ENCODE measurements around the gene ATP10A.

Gene ATP10A

DNA sequence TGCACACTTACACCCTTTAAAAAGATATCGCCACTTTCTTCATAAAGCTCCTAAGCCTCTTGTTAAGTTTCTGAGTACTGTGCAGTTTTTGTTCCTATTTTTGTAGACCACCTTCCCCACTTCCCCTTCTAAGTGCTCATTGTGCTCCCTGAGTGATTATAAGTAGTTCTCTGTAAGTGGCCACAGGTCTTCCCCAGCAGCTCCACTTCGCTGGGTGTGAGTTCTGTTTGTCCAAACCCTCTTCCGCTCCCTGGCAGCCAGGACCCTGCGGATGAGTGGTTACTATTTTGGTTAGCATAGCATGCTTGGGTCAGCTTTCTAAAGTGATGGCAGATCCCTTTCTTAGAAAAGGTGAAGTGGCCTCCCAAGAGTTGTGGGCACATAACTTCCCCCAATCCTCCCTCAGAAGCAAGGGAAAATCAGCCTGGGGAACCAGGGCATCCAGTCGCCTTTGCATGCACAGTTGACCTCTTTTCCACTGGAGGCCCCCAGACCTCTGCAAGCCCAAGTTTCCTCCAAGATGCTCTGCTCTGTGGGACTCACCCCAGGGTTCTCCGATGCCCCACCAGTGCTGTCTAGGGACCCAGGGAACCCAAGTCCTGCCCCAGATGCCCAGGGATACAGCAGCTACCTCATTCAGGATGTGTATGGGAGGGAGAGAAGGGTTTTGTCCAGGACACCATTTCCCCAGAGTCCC is 69.6 kb downstream of the ATP10A start:
- DNase-seq (ENCODE audit: low read depth in 2 of 2), result no peak

DNA sequence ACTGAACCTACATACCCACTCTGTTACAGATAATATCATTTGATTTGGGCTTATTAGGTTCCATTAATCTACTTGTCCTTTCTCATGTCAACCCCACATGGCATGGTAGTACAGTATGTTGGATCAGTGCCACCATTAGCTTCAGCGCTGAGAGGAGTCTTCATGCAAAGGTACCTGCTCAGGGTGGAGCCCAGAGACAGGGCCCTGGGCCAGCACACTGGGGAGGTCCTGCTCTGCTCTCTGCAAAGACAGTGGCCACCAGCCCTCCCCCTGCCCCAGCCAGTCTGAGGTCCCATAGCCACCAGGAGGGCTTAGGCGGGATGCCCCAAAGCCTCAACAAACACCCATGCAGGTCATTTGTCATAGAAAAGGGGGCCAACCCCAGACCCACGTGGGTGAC is 71.0 kb downstream of the ATP10A start:
- DNase-seq (ENCODE audit: low read depth in 2 of 2), result no peak

DNA sequence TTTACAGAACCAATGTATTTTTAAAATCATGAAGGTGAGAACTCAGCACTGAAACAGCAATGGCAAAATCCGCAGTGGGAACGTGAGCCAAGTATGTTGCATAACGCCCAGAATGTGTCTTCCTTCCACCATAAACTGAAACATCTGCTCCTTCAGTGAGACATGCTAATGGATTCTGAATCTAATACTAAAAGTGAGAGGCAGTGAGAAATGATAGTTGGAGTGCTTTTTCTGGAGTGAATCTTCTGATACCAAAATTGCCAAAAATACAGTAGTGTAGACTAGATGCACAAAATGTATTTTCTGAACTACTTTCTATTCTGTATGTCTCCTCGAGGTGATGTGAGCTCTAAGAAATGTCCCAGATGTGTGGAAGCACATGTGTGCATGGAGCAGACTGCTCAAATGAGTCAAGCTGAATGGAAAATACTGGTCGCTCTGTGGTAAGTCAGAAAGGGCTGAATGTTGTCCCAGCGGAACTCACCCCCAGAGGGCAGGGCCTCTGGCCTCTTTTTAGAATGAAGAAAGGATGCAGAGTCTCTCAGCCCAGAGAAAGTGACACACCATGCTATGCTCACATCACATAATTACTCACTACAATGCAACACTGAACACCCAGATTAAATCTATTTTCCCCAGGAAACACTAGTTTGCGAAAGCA is 73.0 kb downstream of the ATP10A start:
- no peak for DNase-seq (ENCODE audit: low read depth in 2 of 2)

DNA sequence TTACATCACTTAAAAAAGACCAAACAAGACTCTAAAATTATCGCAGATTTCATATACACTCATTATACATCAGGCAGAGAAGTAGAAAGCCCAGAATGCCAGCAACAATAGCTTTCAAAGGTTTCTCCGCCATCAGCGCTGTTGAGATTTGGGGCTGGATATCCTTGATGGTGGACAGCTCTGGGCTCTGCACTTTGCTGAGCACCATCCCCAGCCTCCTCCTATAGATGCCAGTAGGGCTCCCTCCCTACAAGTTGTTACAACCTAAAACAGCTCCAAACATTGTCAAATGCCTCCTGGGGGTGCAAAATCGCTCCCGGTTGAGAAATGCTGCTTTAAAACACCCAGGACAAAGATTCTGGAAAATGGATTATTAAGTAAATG is 73.5 kb downstream of the ATP10A start:
- DNase-seq (ENCODE audit: low read depth in 2 of 2), result no peak

DNA sequence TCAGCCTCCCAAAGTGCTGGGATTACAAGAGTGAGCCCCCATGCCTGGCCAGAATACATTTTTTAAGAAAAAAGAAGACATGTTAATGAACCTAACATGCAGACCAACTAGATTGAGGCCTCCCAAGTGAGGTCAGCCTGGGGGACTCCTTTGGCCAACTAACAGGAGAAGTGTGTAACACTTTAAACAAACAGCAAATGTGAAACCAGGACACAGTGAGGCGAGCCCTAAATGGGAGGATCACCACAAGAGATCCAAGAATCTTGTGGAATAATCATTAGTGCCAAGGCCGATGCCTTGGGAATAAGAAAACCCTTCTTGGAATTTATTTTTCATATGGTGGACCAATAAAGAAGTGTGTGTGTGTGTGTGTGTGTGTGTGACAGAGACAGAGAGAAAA is 73.9 kb downstream of the ATP10A start:
- DNase-seq (ENCODE audit: low read depth in 2 of 2), result no peak

DNA sequence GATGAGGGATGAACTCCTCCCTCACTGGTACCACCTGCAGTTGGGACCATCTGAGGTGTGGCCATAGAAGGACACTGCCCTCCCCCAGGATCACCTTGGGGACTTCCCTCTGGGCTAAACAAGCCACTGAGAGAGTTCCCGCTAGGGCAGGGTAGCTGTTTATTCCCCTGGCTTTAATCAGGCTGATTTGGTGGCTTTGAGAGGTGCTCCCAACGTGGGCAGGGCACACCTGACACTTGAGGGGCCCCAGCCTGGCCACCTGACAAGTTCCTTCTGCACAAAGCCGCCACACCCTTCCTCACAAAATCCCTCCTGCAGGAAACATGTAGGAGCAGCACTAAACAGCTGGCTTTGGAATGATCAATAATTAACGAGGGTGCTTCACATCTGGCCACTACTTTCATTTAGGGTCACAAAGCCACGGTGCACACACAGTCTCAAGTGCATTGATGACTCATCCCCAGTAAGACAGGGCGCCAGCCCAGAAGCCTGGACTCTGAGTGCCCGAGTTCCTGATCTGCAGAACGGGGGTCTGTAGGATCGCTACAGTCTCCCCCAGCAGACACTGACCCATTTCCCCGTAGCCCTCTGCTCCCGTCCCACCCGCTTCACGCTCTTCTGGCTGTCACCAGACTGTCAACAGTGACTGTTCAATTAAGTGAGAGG is 75.1 kb downstream of the ATP10A start:
- no peak for DNase-seq (ENCODE audit: low read depth in 2 of 2)

DNA sequence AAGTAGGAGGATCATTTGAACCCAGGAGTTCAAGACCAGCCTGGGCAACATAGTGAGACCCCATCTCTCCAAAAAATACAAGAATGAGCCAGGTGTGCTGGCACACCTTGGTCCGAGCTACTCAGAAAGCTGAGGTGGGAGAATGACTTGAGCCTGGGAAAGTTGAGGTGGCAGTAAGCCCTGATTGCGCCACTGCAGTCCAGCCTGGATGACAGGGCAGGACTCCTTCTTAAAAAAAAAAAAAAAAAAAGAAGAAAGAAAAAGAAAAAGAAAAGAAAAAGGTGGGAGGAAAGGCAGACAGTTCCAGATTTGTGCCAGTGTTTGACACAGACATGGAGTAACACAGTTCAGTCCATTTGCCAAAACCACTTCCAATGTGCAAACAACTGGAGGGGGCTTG is 75.7 kb downstream of the ATP10A start:
- DNase-seq (ENCODE audit: low read depth in 2 of 2), result no peak

DNA sequence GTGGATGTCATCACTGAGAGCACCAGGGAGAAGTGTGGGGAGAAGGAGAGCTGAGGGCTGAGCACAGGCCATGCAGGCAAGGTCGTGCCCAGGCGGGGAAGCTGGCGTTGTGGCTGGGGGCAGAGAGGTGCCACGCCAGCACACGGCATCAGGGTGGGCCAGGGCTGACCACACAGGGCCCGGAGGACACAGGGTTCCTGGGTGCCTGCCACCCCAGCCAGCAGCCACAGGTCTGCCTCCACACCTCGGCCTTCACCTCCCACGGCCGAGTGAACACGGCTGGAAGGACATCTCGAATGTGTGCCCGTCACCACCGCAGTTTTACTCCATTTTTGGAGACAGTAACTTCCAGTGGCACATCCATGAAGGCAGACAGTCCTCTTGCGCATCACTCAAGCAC is 77.1 kb downstream of the ATP10A start:
- DNase-seq (ENCODE audit: low read depth in 2 of 2), result no peak

DNA sequence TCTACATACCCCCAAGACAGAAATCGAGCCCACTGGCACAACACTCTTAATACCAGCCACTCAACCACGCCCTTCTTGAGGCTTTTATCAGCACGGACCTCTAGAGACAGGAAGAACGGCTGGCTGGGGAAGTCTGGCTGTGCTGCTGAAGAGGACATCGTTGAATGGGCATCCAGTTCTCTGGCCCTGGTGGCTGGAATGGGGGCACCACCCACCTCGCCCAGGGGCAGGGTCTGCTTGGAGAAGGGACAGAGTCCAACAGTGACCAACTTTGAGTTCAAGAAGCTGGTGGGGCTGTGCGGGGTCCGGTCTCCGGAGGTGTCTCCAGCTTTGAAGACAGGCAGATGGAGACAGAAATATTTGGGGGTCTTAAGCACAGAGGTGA is 77.5 kb downstream of the ATP10A start:
- DNase-seq (ENCODE audit: low read depth in 2 of 2), result no peak

DNA sequence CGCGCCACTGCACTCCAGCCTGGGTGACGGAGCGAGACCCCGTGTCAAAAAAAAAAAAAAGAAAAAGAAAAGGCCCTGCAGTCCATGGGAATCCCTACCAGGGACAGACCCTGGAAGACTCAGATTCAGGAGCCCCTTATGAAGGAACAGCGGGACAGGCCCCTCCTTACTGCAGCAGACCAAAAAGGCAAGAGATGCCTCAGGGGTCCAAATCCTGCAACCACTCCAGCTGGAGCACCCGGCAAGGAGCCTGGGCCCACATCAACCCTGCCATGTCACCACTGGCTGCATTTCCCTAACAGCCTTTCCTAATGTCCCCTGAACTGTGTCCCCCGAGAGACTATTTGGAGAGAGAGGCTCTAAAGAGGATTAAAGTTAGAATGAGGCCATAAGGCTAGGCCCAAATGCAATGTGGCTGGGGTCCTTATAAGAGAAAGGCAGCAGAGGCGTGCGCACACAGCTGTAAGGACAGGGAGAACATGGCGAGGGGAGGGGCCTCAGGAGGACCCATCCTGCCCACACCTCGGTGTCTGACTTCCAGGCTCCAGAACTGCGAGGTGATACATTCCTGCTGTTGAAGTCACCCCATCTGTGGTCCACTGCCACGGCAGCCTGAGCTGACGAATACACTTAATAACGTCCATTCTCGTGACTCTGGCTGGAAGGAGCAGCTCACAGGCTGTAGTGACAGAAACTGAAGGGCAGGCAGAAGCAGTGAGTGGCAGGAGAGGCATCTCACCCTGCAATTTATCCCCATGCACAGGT is 78.1 kb downstream of the ATP10A start:
- DNase-seq (ENCODE audit: low read depth in 2 of 2), result no peak

DNA sequence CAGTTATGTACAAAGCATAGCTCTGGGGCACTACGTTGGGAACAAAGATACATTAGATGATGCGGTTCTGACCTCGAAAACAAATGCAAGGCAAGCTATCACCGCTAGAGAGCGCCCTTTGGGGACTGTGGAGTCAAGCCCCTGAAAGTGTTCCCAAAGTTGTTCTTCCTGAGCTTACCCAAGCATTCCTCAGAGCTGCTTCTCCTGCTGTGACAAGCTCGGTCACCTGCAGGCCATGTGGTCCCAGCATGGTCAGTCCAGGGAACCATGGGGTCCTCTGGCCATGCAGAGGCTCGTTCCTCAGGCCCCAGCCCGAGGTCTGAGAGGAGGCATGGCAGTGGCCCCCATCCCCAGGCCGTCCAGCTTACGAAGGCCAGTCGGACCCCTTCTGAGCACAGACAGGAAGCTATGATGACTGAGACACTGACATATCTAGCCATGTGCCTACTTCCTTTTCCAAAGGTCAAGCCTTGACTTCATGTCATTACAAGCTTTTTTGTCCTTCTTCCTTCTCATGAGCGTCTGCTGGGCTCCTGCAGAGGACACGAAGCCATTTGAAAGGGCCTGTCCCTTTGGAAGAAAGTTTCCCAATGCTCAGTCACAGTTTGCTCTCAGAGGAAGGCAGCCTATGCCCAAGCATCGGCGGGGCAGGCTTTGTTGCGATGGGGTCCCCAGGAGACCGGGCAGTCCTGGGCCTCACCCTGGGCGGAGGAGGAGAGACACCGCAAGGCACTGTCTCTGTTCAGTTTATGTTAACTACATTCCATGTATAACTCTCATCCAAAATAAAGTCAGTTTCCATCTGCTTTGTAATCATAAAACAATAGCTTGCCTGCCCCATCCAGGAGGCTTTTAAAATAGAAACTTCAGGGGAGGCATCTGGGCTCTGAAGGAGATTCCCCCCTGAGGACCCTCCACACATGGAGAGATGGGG is 79.3 kb downstream of the ATP10A start:
- DNase-seq (ENCODE audit: low read depth in 2 of 2), result no peak

DNA sequence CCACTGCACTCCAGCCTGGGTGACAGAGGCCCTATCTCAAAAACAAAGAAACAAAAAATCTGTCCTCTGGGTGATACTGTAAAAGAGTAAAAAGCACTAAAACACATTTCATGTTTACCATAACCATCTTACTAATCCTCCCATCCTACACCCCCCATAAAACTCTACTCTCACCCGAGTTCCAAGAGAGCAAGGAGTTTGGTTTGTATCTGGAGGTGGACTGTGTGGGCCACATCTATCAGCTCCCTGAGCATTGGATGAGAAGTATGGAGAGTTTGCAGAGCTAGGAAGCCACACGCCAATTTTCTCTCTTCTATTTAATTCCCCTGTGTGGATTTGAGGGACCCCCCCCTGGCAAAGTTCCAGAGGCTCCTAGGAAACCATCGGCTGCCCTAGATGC is 80.0 kb downstream of the ATP10A start:
- no peak for DNase-seq (ENCODE audit: low read depth in 2 of 2)

DNA sequence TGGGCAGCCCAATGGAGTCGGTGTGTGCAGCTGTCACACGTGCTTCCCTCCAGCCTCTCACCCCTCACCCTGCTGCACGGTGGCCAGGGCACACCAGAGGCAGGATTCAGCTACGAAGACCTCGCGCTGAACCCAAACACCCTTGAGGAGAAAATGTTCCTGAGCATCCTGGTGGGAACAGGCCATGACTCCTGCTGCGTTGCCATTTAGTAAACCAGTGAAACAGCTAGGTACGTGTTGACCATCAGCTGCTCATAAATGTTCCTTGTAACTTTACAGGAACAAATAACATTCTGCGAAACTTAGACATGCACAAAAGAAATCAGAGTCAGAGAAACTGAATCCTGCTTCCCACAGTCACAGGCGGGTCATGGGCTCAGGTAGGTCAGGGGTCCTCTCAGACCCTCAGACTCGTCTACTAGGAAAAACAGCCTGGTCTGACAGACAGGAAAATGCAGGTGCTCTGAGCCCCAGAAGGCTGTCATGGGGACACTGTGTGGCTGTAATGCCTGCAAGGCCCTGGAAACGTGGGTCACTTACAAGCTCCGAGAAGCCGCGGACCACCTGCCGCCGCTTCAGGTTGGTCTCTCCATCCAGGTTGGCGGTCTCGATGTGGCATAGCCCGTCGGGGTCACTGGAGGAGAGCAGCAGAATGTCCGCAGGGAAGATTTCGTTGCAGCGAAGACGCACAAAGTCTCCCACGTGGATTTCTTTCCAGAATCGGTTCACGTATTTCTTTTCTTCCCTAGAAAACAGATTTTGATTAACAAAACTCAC is 82.5 kb downstream of the ATP10A start:
- DNase-seq (ENCODE audit: low read depth in 2 of 2), result no peak

DNA sequence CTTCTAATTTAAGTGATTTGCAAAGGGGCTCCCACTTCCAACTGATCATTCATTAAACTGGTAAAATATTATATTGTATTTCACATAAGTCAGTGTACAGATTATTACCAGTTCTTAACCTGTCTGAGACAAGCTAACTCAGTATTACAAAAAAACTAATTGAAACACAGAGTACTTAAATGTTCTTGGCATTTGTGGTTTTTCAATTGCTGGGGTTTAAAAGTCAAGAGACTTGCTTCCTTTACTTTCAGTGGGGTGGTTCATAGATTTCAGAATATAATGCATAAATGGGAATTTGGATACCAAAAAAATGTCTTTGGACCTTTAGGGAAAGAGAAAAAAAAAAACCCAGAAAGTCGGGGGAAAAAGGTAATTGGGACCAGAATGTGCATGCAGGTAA is 85.0 kb downstream of the ATP10A start:
- no peak for DNase-seq (ENCODE audit: low read depth in 2 of 2)

DNA sequence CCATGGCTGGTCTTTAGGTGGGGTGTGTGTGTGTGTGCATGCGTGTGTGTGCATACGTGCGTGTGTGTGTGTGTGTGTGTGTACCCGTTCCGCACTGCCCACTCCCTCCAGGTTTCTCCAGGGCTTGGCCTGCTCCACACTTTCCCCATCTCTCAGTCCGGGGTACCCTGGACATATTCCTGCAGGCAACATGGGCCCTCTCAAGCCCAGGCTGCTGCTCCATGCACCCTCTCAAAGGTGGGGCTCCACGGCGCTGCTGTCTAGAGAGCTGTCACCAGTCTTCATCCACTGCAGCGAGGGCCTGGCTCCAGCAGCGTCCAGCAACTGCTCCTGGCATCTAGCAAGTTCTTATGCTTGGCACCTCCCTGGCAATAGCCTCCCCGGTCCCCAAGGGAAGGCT is 86.1 kb downstream of the ATP10A start:
- DNase-seq (ENCODE audit: low read depth in 2 of 2), result no peak

DNA sequence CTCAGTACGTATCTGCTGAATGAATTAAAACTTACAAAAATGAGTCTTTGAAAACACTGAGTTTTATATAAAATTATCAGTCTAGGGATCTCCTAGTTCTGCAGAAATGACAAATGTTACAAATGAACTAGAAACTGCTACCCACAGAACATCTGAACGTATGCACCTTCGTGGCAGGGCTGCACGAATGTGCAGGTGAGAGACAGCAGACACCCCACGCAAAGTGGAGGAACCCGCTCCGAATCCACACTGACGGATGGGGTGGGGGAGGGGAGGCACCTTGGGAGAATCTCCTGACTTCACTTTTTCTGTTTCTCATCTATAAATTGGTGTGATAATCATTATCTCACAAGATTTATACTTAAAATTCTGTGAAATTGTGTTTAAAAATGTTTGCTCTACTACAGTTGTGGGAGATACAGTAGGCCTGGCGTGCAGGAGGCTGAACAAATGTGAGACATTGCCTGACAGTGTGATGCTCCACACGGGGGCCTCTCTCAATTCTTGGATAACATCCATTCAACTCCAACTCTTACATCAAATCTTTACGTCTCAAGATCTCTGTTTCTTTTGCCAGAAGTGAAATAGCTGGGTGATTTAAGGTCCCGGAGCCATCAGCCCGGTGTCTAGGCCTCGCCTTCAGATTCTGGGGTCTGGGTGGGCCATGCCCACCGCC is 86.9 kb downstream of the ATP10A start:
- no peak for DNase-seq (ENCODE audit: low read depth in 2 of 2)

DNA sequence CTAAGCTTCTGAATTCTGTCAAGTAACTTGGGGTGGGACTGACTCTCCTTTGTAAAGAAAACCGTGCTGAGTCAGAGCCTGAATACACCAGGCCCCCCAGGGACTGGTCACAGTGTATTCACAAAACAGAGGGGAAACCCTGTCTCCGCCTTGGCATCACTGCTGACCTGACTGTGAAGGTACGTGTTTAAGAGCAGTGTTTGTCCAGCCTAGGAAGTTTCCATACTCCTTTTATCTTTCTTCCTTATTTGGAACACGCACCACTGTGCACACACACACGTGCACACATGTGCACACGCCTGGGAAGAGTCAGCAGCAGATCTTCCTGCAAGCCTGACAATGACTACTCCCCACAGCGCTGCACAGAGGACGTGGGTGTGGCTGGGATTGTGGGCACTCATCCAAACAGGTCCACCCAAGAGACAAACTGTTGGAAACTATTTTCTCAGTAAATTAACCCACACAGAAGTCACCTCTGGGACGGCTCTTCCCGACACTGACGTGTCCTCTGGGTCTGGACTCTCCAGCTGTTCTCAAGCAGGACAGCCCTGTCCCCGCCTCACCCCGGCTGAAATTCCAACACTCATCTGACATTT is 87.7 kb downstream of the ATP10A start:
- DNase-seq (ENCODE audit: low read depth in 2 of 2), result no peak

DNA sequence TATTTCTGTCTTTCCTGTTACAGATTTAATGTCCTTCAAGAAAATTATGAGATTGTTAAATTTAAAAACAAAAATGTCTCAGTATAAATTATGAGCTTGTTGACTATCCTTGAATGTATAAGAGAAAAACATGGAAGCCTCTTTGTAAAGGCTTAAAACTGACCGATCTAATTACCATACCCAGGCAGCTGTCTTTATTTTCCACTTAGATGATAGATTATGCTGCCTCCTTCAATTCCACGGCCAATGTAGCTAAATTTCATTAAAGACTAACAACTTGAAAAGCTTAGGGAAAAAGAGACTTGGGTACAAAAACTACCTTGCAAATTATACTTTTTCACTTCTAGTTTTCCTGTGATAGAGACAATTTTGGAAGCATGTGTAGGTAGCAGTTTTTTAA is 88.3 kb downstream of the ATP10A start:
- DNase-seq (ENCODE audit: low read depth in 2 of 2), result no peak

DNA sequence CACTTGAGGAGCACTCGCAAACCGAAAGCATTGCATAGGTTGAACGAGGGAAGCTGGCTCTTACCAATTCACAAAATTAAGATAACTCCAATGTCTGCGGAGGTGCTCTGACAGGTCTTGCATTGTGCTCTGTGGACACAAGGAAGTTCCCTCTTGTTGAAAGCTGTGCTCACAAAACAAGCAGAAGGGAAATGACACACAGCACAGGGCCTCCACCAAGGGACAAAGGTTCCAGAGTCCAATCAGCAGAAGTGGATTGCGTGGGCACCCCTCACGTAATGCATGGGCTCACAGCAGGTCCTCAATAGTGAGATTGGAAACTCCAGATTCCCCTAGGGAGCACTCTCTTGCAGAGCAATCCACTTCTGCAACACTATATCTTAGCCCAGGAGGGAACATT is 89.9 kb downstream of the ATP10A start:
- no peak for DNase-seq (ENCODE audit: low read depth in 2 of 2)

DNA sequence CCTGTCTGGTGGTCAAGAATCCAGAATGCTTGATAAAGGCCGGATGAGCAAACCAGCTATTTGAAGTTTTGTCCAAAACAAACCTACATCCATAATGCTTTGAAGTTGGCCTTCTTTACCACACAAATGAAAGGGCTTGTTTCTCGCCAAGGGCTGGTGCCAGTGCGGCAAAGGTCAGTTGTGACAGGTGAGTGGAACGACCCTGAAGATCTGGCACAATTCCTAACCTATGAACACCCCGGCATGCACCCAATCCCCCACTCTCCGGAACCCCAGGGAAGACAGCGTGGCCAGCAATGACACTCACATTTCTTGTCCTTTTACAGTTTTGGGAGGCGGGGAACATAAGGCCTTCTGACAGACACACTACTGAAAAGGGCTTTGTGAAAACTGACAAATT is 90.6 kb downstream of the ATP10A start:
- no peak for DNase-seq (ENCODE audit: low read depth in 2 of 2)
